Ascending aorta (tissue), 2 donors: ENCODE measurements around the gene DIS3L. TPM values are rescaled to one million over a fixed set of nuclear protein-coding genes. Genes with fewer than 3 reads are reported as not detected.
"Not testable (repeated sequence)": the region's sequence is repeated elsewhere in the genome, so short reads cannot be mapped to it uniquely, and the experiment has no call there.

Experiments
- DNase-seq, 2 donors: peaks; one replicate each; pipeline ENCODE4 v3.0.0-alpha.2; 2019; ENCODE audit warnings: low spot score in 2 of 2
- H3K27ac ChIP-seq, 2 donors: fragments of 200-600 bp; sonication (generic); one replicate each; pipeline ENCODE4 v1.5.1; 2016 to 2017; ENCODE audit warnings: mild to moderate bottlenecking in 1 of 2
- H3K27me3 ChIP-seq: fragments of 200-600 bp; sonication (generic); one replicate; pipeline ENCODE4 v1.5.1; 2017
- H3K36me3 ChIP-seq, 2 donors: fragments of 200-600 bp; sonication (generic); one replicate each; pipeline ENCODE4 v1.5.1; 2016
- H3K4me1 ChIP-seq, 2 donors: fragments of 200-600 bp; sonication (generic); one replicate each; pipeline ENCODE4 v1.5.1; 2016 to 2017; ENCODE audit warnings: mild to moderate bottlenecking in 1 of 2
- H3K4me3 ChIP-seq, 2 donors: fragments of 200-600 bp; sonication (generic); one replicate each; pipeline ENCODE4 v1.5.1; 2016 to 2017; ENCODE audit warnings: mild to moderate bottlenecking in 1 of 2
- H3K9me3 ChIP-seq, 2 donors: fragments of 200-600 bp; sonication (generic); one replicate each; pipeline ENCODE4 v1.5.1; 2016
- intact Hi-C: fragments of 100-400 bp; cut with DNase I; formaldehyde crosslinking; loops from one replicate; pipeline ENCODE4 v1.15.1; 2023
- total RNA-seq: library from RNA; depleted of rRNA; stranded (reverse); fragments of >200 nt; gene quantifications from one replicate; pipeline ENCODE4 v1.1.0, GENCODE V29; 2016
- TF ChIP-seq, protein P1 (sequence below), 3 experiments: fragments of 200-600 bp in 2 of 3; fragments of 450-650 bp in 1 of 3; sonication (generic) in 2 of 3; IDR thresholded peaks; one replicate each; pipeline ENCODE4 v1.5.1; 2016 to 2019; ENCODE audit warnings: antibody characterized with exemption in 3 of 3, mild to moderate bottlenecking in 1 of 3, moderate library complexity in 1 of 3

Gene DIS3L
- total RNA-seq, 1 donor from 2014 or later = 10.3 TPM

DNA sequence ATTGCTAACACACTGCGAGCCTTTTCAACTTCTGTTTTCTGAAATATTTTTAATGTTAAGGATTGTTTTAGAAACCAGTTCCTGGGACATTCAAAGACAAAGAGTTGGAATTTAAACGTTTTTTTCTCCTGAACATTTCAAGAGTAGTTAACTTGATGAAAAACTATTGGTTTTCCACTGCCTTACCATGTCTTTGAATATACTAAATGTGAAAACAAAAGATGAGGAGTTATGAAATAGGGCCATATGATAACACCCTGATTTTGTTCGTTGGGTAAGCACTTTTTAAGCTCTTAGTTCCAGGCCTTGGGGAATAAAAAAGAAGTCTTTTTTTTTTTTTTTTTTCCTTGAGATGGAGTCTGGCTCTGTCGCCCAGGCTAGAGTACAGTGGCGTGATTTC, 2.8 kb downstream of the DIS3L start:
- H3K27ac ChIP-seq = no peak overlapping the region
- intact Hi-C loops = no loop called here
- no peak for DNase-seq
- no peak overlapping the region for H3K4me3 ChIP-seq
- H3K36me3 ChIP-seq = peaks cover 0 to 3% of the 10 kb centered on the region in 2 donors
- H3K9me3 ChIP-seq = no peaks in the 10 kb centered on the region
- peaks cover 8 to 19% of the 10 kb centered on the region in 2 donors for H3K4me1 ChIP-seq
- TF ChIP-seq, protein P1, sequence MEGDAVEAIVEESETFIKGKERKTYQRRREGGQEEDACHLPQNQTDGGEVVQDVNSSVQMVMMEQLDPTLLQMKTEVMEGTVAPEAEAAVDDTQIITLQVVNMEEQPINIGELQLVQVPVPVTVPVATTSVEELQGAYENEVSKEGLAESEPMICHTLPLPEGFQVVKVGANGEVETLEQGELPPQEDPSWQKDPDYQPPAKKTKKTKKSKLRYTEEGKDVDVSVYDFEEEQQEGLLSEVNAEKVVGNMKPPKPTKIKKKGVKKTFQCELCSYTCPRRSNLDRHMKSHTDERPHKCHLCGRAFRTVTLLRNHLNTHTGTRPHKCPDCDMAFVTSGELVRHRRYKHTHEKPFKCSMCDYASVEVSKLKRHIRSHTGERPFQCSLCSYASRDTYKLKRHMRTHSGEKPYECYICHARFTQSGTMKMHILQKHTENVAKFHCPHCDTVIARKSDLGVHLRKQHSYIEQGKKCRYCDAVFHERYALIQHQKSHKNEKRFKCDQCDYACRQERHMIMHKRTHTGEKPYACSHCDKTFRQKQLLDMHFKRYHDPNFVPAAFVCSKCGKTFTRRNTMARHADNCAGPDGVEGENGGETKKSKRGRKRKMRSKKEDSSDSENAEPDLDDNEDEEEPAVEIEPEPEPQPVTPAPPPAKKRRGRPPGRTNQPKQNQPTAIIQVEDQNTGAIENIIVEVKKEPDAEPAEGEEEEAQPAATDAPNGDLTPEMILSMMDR (IDR thresholded peaks at IDR 0.05) = no peak
- H3K27me3 ChIP-seq = no peaks in the 10 kb centered on the region

DNA sequence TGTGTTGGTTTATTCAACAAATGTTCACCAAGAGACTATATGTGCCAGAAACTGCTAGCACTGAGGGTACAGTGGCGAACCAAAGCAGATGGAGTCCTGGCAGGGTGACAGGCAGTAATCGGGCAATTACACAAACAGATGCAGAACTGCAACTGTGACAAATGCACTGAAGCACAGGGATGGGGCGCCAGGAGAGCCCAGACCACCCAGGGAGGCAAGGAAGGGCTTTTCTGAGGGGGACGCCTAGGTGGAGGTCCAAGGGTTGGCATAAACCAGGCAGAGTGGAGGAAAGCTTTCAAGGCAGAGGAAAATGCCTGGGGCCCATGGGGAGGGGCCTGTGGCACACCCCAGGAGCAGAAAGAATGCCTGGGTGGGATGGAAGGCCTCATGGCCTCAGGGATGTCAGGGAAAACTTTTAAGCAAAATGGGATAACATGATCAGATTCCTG, 5.5 kb downstream of the DIS3L start:
- intact Hi-C loops = no loop called here
- TF ChIP-seq, protein P1 (IDR thresholded peaks at IDR 0.05) = no peak
- H3K27me3 ChIP-seq = no peaks in the 10 kb centered on the region
- H3K27ac ChIP-seq = no peak overlapping the region
- H3K36me3 ChIP-seq = peaks cover 4 to 8% of the 10 kb centered on the region in 2 donors
- no peak for DNase-seq
- no peaks in the 10 kb centered on the region for H3K9me3 ChIP-seq
- H3K4me3 ChIP-seq = no peak overlapping the region
- H3K4me1 ChIP-seq = peaks cover 4 to 8% of the 10 kb centered on the region in 2 donors

DNA sequence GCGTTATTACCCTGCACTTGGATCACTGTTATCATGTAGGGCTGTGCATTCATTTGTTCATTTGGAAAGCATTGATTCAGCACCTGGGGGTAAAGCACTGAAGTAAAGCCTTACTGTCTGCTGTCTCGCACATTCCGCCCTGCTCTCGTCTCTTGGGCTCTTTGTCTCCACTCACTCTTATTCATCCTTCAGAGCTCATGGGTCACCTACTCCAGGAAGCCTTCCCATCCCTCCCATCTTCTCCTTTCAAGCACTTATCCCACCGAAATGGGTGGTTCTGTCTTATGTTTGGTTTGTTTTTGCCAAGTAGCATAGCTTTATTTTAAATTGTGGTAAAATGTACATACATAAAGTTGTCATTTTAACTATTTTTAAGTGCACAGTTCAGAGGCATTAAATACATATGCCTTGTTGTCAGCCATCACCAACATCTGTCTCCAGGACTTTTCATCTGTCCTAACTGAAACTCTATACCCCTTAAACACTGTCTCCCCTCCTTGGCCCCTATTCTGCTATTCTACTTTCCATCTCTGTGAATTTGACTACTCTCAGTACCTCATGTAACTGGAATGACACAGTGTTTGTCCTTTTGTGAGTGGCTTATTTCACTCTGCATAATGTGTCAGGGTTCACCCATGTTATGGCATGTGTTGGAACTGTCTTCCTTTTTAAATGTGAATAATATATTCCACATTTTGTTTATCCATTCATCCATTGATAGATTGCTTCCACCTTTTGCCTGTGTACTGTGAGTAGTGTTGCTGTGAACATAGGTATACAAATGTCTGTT, 9.3 kb downstream of the DIS3L start:
- TF ChIP-seq, protein P1 (IDR thresholded peaks at IDR 0.05) = no peak
- Histone ChIP-seq H3K4me1 (no peaks in the 10 kb centered on the region), H3K9me3 (no peaks in the 10 kb centered on the region), H3K4me3 (no peak overlapping the region), H3K36me3 (peaks cover 4 to 24% of the 10 kb centered on the region in 2 donors), H3K27ac (no peak overlapping the region), H3K27me3 (no peaks in the 10 kb centered on the region)
- intact Hi-C loops = no loop called here
- DNase-seq = no peak

- H3K9me3 ChIP-seq, DNase-seq, H3K4me1 ChIP-seq, H3K27ac ChIP-seq, H3K27me3 ChIP-seq, intact Hi-C loops, H3K4me3 ChIP-seq: not testable (repeated sequence)
- peaks cover 4 to 40% of the 10 kb centered on the region in 2 donors for H3K36me3 ChIP-seq
Observed at GRCh38 chr15:66304425-66304824, 11.1 kb downstream of the DIS3L start.

- no peaks in the 10 kb centered on the region for H3K27me3 ChIP-seq
- no peak overlapping the region for H3K4me3 ChIP-seq
- TF ChIP-seq, protein P1 (IDR thresholded peaks at IDR 0.05) = no peak
- DNase-seq = no peak
- no peak overlapping the region for H3K27ac ChIP-seq
- intact Hi-C loops = no loop called here
- peaks cover 12 to 56% of the 10 kb centered on the region in 2 donors for H3K36me3 ChIP-seq
- no peaks in the 10 kb centered on the region for H3K4me1 ChIP-seq
- no peaks in the 10 kb centered on the region for H3K9me3 ChIP-seq
Observed at GRCh38 chr15:66306381-66306780, 13.0 kb downstream of the DIS3L start.

DNA sequence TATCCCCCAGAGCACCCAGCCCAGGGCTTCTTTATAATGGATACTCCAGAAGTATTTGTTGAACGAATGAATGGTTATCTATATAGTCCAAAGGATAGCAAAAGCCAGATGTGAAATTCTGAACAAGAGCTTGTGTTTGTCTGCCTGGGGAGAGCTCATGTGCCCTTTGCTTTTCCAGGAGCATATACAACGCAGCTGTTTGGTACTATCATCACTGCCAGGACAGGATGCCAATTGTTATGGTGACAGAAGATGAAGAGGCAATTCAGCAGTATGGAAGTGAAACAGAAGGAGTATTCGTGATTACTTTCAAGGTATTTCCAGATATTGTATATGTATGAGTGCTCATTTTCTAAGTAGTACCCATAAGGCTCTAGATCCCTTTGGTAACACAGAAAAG, 15.2 kb downstream of the DIS3L start:
- intact Hi-C loops = no loop called here
- TF ChIP-seq, protein P1 (IDR thresholded peaks at IDR 0.05) = no peak
- no peak for DNase-seq
- H3K36me3 ChIP-seq = peaks cover 20 to 74% of the 10 kb centered on the region in 2 donors
- H3K27me3 ChIP-seq = no peaks in the 10 kb centered on the region
- H3K9me3 ChIP-seq = no peaks in the 10 kb centered on the region
- no peak overlapping the region for H3K4me3 ChIP-seq
- H3K4me1 ChIP-seq = no peaks in the 10 kb centered on the region
- H3K27ac ChIP-seq = no peak overlapping the region
